ENCODE results near the gene GRAP2.
"Not testable (repeated sequence)": the region's sequence is repeated elsewhere in the genome, so short reads cannot be mapped to it uniquely, and the experiment has no call there.

GRAP2 gene

DNA sequence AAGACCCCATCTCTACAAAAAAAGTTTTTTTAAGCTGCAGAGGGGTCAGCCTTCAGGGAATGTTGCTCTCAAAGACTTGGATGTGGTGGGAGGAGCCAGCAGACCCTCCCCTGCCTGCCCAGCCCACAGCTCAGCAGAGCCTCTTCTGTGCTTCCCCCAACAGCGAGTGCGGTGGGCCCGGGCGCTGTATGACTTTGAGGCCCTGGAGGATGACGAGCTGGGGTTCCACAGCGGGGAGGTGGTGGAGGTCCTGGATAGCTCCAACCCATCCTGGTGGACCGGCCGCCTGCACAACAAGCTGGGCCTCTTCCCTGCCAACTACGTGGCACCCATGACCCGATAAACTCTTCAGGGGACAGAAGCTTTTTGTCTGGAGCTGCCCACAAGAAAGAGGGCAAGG is 69.9 kb downstream of the GRAP2 start:
- DNase-seq = no peak

DNA sequence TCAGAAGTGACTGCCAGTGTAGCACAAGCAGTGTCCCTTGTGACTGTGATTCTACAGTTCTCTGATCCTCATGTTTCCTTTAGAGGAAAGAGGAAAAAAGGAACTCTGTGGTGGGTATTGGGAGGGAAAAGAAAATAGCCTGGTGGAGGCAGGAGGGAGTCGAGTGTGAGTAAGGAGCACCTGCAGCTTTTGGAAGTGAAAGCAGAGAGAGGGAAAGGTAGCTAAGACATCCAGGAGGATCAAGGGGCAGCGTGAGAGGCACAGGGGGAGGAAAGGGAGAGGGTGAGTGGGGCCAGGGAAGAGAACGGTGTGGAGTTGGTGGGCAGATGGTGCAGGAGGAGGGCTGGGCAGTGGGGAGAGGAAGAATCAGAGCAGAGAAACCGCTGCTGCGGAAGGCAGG is 71.8 kb downstream of the GRAP2 start:
- DNase-seq = no peak

DNA sequence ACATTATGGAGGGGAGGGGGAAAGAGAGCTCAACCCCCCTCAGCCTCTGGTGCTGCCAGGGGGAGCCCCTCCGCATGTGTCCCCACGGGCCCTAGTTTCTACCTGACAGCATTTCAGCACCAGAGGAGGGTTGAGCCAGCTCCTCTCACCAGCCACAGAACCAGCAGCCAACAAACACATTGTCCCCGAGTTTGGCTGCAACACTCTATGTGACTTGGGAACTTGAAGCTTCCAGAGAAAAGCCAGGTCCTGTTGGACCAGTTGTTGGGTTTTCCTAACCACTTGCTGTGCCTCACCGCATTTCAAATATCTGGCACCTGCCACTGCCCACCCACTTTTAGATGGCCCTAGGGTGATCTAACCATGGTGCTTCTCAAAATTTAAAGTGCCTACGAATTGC is 72.8 kb downstream of the GRAP2 start:
- no peak for DNase-seq

DNA sequence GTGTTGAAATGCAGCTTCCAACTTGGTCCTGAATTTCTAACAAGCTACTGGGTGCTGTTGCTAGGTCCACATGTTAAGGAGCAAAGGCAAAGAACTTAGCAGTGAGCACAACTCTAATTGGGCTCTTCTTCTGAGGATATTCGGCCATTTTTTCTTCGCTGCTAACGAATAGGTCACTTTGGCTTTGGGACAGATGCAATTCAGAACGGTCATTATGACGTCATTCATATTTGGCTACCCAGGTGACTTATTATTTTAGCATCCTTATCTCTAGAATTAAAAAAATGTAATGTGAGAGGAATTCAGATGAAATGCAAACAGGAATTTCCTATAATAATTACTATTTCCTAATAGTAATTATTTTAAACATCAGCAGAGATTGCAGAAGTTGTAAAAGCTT is 73.2 kb downstream of the GRAP2 start:
- no peak for DNase-seq

DNA sequence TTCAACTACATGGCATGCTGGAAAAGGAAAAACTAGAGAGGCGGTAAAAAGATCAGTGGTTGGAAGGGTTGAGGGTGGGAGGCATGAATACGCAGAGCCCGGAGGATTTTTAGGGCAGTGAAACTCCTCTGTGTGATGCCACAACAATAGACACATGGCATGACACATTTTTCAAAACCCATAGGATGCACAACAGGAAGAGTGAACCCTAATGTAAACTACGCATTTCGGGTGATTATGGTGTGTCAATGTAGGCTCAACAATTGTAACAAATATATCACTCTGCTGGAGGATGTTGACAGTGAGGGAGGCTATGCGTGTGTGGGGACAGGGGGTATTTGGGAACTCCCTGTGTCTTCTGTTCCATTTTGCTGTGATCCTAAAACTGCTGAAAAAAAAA is 78.2 kb downstream of the GRAP2 start:
- no peak for DNase-seq

DNA sequence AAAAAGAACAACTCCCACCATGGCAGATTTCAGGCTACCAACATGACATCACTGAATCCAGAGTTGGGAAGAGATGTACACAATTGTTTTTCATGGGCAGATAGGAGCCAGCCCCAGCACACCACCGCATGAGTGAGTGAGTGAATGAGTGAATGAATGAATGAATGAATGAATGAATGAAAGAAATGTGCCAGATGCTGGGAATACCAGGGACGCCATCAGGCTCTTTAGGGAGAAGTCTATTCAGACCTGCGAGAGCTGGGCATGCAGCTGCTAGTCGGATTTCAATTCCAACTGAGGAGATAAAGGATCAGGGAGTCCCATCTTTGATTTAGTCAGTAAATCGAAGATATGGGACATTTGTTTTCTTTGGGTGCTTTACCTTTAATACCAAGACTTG is 78.6 kb downstream of the GRAP2 start:
- no peak for DNase-seq

DNA sequence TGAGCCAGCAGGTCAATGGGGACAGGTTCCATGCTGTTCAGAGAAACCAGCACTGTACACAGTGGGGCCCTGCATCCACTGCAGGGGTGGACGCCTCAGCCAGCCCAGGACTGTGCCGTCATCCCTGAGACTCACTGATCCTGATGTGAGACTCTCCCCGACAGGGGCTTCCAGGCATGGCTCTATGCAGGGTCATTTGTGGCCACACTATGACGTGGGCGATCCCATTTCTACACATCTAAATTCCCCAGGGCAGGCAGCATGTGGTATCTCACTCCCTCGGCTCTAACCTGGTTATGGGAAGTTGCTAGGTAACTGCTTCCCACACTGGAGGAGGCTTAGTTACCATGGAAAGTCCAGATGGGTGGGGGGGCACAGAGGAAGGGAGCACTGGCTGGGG is 79.7 kb downstream of the GRAP2 start:
- no peak for DNase-seq

DNA sequence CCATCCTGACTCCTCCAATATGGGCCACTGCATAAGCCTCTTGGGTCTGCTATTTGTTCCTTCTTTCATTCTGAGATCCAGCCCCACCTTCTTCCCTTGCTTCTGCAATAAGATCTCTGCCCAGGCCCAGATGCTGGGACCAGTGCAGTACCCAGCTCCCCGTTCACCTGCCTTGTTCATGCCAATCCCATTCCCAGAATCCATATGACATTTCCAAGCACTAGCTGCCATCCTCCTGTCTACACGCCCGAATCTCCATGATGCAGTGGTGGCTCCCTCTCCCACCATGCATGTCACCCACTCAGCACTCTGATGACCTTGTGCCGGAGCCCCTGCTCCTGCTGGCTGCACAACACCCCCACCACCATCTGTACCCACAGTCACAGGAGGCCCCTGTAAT is 82.5 kb downstream of the GRAP2 start:
- DNase-seq = no peak

DNA sequence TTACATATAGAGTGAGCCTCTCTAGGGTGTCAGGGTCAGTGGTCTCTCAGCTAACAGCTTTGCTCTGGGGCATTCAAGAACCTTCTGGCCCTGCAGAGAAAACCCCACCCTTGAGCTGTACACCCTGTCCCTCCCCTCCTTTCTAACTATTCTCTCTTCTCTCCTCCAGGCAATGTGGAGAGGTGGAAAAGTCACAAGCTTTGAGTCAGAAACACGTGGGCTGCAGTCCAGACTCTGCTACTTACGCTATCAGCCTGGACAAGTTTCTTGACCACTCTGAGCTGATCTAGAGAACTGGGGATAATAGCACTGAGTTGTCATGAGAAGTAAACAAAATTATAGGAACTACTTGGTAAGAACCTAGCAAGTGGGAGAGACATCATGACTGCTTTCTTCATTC is 83.1 kb downstream of the GRAP2 start:
- DNase-seq = no peak

DNA sequence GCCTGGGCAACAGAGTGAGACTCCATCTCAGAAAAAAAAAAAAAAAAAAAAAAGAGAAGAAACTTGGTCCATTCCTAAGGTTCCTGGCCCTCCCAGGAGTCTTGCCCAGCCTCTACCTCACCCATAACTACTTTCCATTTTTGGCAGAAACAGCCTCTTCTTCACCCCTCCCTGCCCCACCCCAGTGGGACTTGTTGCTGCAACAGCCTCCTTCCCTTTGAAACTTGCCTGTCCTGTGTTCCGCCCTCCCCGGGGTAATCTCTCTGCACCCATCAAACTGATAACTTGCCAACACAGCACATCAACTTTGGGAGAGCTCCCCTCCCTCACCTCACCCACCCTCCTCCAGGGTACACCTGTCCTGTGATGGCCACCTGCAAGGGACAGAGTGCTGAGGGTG is 83.9 kb downstream of the GRAP2 start:
- no peak for DNase-seq

DNA sequence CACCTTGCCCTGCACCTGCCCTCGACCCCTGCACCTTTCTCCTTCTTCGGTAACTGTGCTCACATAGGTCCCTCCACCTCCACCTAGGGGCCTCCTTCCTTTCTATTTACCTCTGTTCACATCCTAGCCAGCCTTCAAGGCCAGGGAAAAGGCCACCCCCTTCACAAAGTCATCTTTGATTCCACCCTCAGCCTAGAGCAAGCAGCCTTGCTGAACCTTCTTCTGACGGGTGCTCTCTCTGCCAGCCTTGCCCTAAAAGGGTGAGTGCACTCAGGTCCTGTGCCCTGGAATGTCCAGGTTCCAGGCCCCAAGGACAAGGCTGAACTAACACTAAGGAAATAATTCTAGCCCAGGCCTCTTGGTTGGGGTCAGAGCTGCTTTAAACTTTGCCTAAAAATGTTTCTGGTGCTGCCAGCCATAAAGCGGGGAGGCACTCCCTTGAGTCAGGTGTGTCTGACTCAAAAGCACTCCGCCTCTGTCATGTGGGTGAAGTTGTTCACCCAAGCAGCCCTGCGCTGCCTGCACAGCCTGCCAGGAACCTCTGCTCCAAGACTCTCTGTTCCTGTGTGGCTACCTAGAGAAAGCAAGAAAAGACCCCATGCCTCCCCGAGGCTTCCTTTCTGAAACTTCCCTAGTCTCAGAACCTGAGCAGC is 84.6 kb downstream of the GRAP2 start:
- DNase-seq = no peak

DNA sequence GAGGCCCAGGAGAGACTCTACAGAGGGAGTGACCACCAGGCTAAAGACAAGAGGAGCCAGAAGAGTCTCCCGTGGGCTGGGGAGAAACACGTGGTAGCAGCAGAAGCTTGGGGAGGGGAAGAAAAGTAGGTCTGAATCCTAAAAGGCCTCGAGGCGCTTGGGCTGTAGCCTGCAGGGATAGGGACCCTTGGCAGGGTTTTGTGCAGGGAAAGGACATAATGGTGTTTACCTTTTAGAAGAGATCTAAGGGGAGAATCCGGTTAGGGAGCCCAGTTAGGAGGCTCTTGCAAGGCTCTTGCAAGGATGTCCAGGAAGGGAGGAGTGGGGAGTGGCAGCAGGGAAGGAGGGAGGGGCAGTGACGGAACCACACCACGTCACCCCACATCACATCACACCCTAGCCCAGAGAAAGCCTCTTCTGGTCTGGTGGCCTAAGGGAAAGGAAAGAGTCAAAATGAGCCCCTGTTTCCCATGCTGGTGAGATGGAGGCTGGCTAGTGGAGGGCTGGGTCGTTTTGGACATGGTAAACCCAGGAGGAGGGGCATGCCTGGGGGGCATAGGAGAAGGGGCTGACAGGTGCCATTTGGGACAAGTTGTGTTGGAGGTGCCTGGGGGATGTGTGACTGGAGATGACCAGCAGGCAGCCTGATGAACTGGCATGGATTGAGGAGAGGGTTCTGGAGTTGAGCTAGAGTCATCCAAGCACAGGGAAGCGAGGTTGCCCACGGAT is 87.7 kb downstream of the GRAP2 start:
- no peak for DNase-seq

DNA sequence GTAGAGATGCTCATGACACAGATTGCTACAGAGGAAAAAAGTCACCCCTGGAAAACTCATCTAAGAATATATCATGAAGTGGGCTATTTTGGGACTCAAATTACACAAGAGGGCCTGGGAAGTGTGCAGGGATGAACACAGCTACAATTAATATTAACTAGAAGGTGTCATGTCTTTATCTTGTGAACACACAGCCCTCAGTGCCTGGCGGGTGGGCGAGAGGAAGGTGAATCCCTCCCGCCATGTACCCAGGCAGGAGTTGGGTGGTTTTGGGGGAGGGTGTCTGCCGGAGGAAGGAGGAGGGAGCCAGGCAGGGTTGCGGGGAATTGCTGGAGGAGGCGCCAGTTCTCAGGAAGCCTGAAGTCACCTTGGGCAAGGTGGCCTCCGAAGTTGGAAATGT is 88.7 kb downstream of the GRAP2 start:
- DNase-seq = no peak

DNA sequence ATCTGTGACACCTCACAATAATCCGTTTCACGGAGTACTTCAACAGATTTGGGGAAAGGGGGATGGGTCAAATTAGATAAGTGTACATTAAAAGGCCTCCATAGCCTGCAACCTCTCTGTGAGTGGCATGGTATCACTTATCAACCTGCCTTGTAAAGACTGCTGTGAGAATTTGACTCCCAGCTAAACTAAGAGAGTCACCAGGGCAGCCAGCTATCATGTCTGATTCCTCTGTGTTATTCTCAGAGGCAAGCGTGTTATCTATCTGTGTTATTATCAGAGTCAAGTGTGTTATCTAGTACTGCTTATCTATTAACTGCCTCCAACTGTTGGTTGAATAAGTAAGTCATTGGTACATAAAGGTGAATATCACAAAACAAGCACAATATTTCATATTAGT is 89.8 kb downstream of the GRAP2 start:
- DNase-seq = no peak

DNA sequence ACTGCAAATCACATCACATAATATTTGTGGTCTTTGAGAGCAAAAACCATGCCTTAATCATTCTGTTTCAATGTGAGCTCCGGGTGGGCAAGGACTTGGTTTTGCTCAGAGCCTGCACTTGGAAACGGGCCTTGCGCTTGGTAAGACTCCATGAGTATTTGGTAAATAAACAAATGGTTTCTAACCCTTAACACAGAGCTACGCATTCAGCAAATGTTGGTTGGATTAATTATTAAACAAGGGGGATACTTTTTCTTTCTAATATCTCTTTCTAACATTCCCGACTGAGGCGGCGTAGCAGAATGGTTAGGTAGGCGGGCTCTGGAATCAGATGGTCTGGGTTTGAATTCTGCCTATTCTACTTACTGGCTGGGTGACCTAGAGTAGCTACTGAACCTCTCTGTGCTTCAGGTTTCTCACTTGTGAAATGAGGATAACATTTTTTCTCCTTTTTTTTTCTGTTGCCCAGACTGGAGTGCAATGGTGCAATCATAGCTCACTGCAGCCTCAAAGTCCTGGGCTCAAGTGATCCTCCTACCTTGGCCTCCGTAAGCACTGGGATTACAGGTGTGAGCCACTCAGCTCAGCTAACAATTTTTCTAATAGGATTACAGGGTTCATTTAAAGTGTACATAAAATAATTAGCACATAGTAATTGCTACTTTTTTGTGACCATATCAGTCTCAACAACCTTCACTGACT is 90.4 kb downstream of the GRAP2 start:
- DNase-seq = no peak

DNA sequence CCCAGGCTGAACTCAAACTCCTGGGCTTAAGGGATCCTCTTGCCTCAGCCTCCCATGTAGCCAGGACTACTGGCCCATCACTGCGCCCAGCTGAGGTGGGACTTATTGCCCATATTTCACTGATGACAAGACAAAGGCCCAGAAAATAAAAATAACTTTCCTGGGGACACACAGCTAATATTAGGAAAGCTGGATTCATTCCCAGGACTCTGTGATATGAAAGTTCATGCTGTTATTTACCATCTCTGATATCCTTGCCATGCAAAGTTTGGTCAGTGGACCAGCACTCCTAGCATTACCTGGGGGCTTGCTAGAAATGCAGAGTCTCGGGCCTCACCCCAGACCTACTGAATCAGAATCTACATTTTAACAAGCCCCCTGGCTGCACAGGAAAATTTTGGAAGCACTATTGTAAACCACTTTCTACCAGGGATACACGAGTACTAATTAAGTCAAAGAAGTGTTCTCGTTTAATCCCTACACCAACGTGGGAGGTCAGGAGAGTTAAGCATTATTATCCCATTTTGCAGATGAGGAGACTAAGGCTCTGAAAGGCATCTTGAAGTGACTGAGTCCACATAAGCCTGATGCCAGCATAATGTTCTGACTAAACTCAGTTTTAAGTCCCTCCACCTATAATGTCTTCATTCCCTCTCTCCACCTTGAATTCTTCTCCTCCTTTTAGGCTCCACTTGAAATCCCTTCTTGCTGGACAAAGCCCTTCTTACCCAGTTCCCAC is 91.4 kb downstream of the GRAP2 start:
- no peak for DNase-seq

DNA sequence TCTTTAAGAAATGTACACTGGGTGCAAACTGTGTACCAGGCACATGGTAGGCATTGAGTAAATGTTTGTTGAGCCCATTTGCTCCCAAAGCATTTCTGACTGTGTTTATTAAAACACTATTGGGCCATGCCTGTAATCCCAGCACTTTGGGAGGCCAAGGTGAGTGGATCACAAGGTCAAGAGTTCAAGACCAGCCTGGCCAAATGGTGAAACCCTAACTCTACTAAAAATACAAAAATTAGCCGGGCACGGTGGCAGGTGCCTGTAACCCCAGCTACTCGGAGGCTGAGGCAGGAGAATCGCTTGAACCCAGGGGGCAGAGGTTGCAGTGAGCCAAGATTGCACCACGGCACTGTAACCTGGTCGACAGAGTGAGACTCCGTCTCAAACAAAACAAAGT is 92.0 kb downstream of the GRAP2 start:
- DNase-seq = not testable (repeated sequence)

DNA sequence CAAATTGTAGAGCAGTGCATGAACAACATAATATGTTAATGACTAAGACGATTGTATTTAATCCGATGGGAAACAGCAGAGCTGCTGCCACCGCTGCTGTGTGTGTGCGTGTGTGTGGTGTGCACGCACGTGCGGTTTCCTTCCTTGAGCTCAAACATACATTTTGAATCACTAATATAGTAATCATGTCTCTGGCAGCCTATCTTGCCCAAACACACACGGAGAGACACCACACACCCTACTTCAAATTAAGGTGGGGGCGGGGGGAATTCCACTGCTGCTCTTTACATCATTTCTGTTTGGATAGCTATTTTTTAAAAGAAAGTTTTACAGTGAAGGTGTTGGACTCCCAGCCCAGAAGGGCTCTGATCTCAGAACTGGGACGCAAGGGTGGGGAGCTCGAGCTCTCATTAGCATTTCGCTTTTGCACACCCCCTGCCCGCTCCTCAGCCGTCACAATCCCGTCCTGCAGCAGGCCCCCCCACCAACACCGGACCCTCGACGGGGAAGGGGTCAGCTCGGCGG is 93.2 kb downstream of the GRAP2 start:
- no peak for DNase-seq

DNA sequence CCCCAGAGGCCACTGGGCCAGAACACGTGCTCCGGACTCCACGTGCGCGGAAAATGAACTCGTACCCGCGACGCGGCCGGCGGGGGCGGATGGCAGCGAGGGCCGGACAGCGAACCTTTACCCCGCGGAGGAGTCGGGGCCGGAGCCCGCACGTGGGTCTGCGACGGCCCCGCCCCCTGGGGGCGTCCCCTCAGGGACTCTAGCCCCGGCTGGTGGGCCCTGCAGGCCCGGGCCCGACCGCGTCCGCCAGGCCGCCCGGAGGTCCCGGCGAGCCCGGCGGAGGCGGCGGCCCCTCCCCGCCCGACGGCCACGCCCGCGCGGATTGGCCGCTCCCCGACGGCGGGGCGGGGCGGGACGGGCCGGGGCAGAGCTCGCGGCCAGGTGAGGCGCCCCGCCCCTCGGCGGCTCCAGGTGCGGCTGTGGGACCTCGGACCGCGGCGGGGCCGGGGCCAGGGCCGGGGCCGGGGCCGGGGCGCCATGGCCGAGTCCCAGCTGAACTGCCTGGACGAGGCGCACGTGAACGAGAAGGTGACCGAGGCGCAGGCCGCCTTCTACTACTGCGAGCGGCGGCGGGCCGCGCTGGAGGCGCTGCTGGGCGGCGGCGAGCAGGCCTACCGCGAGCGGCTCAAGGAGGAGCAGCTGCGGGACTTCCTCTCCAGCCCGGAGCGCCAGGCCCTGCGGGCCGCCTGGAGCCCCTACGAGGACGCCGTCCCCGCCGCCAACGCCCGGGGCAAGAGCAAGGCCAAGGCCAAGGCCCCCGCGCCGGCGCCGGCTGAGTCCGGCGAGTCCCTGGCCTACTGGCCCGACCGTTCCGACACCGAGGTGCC is 93.9 kb downstream of the GRAP2 start, which contains the start of gene FAM83F:
FAM83F (plus strand) TSS at position 389 of the 827 bp plus-strand sequence; CDS start at position 478, 89 bp downstream.
- no peak for DNase-seq

DNA sequence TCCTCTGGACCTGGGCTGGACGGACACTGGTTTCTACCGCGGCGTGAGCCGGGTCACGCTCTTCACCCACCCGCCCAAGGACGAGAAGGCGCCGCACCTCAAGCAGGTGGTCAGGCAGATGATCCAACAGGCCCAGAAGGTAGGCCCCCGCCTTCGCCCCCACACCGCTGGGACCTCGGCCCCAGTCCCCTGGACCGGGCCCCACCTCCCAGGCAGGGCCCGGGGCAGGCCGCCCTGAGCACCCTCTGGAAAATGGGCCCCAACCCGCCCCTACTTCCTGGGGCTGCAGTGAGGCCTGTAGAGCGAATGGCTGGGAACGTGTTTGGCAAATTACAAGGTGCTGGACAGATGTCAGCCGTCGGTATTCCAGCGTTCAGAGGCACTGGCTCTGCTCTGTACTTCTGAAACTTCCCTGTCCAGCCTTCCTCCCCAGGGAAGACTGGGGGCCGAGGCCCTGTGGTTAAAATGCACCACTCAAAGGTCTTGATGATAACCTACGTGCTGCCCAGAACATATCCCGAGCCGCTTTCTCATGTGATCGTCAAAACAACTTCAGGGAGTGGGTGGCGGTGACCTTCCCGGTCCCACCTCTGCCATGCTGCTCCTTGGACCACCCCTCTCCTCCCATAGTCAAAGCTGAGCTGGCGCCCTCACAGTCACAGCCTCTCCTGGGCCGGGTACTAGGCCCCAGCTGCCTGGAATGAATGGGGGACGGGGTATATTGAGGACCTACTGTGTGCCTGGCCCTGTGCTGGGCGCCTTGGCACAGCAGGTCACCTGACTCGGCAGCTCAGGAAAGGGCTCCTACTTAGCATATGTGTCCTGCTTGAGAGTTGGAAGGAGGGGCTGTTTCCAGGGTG is 94.7 kb downstream of the GRAP2 start:
- no peak for DNase-seq

DNA sequence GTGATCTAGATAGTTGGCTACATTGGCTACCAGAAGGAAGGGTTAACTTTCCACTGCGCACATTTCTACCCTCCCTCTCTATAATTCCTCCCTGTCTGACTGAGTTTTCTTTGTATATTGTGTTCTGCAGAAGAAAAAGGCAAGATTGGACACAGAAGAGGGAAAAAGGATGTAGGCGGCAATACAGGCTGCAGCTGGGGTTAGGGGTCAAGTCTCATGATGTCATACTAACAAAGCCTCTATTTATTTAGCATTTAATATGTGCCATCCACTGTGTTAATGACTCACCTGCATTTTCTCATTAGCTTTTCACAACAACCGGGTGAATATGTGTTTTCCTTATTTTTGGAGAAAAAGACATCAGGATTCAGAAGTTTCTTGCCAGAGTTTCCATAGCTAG is 95.8 kb downstream of the GRAP2 start:
- DNase-seq = no peak

All from DMS 273 treated with DMSO at 0.1 percent for 48 hours (cell line).